Measurements from ENCODE around the gene PRKCD. TPM values are rescaled to one million over a fixed set of nuclear protein-coding genes. Genes with fewer than 3 reads are reported as not detected.

Gene PRKCD
- 30.9 and 31.5 TPM in 2 replicates for total RNA-seq (2022)
- percentile 56 among the genes with signal in this experiment for Bru-seq, nascent RNA
- BruChase-seq, experiment 1, labeled RNA remaining after a 2-hour chase, result percentile 64 among the genes with signal in this experiment
- percentile 71 among the genes with signal in this experiment for BruChase-seq, experiment 2, labeled RNA remaining after a 6-hour chase
- long read RNA-seq, transcript PRKCD-201 (19 exons, 2,680 nt), result major isoform, 11 of 35 reads
- long read RNA-seq, transcript PRKCD-202 (18 exons, 2,810 nt), result major isoform, 11 of 35 reads
- long read RNA-seq, partial matches to known transcripts, result 4 of 35 reads
- long read RNA-seq, other reads (novel, unspliced or antisense), result 9 of 35 reads

DNA sequence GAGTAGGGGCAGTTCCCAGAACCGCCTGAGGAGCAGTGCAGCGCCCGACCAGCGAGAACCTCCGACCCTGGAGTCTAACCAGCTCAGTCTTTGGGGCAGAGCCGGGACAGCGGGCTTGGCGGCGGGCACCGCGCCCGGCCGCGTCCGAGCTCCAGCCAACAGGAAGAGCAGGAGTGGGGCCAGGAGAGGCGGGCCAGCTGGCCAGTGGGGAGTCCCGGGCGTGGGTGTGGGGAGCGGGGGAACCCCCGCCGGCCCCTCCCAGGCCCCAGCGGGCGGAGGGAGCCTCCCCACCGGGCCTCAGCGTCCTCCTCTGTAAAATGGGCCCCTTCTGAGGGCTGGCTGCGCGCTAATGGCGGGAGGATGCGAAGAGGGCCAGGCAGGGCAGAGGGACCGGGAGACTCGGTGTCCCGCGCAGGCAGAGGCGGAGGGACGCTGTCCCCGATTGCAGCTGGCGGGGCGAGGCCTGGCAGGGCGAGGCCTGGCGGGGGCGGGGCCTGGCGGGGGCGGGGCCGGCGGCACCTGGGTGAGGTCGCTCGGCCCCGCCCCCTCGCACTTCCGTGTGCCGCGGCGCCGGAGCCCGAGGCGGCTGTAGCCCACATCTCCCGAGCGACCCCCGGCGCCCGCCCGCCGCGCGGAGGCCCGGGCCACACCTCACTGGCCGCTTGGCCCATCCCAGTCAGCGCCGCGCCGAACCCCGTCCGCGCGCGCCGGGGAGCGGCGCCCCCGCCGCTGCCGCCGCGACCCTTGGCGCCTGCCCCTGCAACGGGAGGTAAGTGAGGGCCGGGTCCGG is at the start of gene PRKCD:
Gene PRKCD, plus strand, starts transcription at position 550 of the 790 bp plus-strand sequence. CDS start 17,214 bp downstream, outside the sequence.
- Mint-ChIP-seq H3K27ac (ENCODE audit: unreplicated experiment) (peak within 1 kb of the TSS; percentile 90), H3K4me3 (ENCODE audit: unreplicated experiment) (peak within 1 kb of the TSS; percentile 91), H3K9me3 (ENCODE audit: unreplicated experiment) (no peaks in the 10 kb centered on the region), H3K4me1 (ENCODE audit: low read depth, unreplicated experiment) (peaks cover 34% of the 10 kb centered on the region), H3K36me3 (ENCODE audit: insufficient read depth, unreplicated experiment) (peaks cover 6% of the 10 kb centered on the region), H3K27me3 (ENCODE audit: insufficient read depth, unreplicated experiment) (no peaks in the 10 kb centered on the region)
- intact Hi-C loops (cut with micrococcal nuclease; ENCODE audit: unreplicated experiment), result loop anchor here (5.0 kb wide), 1 partner anchor 49 kb away; no protein-coding TSS in a partner anchor
- H3K9me3 ChIP-seq, result no peaks in the 10 kb centered on the region
- peak; percentile 83 to 85 for DNase-seq
- TF ChIP-seq, protein P1, sequence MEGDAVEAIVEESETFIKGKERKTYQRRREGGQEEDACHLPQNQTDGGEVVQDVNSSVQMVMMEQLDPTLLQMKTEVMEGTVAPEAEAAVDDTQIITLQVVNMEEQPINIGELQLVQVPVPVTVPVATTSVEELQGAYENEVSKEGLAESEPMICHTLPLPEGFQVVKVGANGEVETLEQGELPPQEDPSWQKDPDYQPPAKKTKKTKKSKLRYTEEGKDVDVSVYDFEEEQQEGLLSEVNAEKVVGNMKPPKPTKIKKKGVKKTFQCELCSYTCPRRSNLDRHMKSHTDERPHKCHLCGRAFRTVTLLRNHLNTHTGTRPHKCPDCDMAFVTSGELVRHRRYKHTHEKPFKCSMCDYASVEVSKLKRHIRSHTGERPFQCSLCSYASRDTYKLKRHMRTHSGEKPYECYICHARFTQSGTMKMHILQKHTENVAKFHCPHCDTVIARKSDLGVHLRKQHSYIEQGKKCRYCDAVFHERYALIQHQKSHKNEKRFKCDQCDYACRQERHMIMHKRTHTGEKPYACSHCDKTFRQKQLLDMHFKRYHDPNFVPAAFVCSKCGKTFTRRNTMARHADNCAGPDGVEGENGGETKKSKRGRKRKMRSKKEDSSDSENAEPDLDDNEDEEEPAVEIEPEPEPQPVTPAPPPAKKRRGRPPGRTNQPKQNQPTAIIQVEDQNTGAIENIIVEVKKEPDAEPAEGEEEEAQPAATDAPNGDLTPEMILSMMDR (IDR thresholded peaks at IDR 0.05; ENCODE audit: insufficient read depth in 1 of 2, low read depth in 1 of 2, low read length in 1 of 2, severe bottlenecking in 1 of 2, unreplicated experiment in 1 of 2), result peak; percentile 35 to 54
- peak within 1 kb of the TSS; percentile 84 for H3K4me3 ChIP-seq (ENCODE audit: low read depth, low read length)
- BruUV-seq (replicated peaks), result no TSS peak
- POLR2A ChIA-PET, result interaction anchor here (0.6 kb wide), 1 partner anchor 390 kb away, joined by 8 read pairs; the partner anchor contains the start of gene NEK4
- H3K27me3 ChIP-seq (replicated peaks; ENCODE audit: control insufficient read depth, insufficient read depth, low read length), result no peaks in the 10 kb centered on the region
- H3K4me1 ChIP-seq, result peaks cover 34% of the 10 kb centered on the region
- no peaks in the 10 kb centered on the region; the same call in 1 of the 2 replicates for H3K36me3 ChIP-seq (ENCODE audit: control insufficient read depth, insufficient read depth, low read length)
- CTCF ChIA-PET, result interaction anchor here (0.7 to 1.5 kb wide), 7 partner anchors 11 to 510 kb away, joined by 3 to 8 read pairs (median 3); no protein-coding TSS in a partner anchor

DNA sequence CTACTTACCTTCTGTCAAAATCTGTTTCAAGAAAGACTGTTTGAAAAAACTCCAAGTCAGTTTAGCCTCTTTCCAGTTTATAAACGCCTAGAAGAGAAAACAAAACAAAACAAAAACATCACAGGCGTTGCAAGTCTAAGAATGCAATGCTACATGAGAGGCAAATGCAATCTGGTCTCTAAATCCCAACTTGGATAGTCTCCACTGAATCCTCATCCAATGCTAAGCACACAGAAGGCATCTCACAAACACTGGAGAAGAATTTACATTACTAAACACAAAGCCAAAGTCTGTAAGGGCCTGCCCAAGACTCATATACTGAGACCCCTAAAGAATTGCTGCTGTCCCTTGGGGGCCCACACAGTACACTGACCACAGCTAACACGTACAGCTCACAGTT is 49.2 kb upstream of the PRKCD start:
- POLR2A ChIA-PET, result no interaction called here

More for the DNA sequence above, 49.2 kb upstream of the PRKCD start:
- no peak for DNase-seq
- no peak overlapping the region for H3K27ac Mint-ChIP-seq (ENCODE audit: unreplicated experiment)
- BruUV-seq (replicated peaks), result no TSS peak
- no peaks in the 10 kb centered on the region for H3K9me3 Mint-ChIP-seq (ENCODE audit: unreplicated experiment)
- Histone ChIP-seq H3K4me1 (no peaks in the 10 kb centered on the region), H3K9me3 (no peaks in the 10 kb centered on the region), H3K36me3 (ENCODE audit: control insufficient read depth, insufficient read depth, low read length) (no peaks in the 10 kb centered on the region), H3K27me3 (replicated peaks; ENCODE audit: control insufficient read depth, insufficient read depth, low read length) (no peaks in the 10 kb centered on the region), H3K4me3 (ENCODE audit: low read depth, low read length) (no peak overlapping the region)
- intact Hi-C loops (cut with micrococcal nuclease; ENCODE audit: unreplicated experiment), result loop anchor here (5.0 to 10.0 kb wide), 2 partner anchors 50 to 163 kb away; partner anchors contain the start of gene PRKCD
- H3K27me3 Mint-ChIP-seq (ENCODE audit: insufficient read depth, unreplicated experiment), result no peaks in the 10 kb centered on the region
- no peaks in the 10 kb centered on the region for H3K4me1 Mint-ChIP-seq (ENCODE audit: low read depth, unreplicated experiment)
- TF ChIP-seq, protein P1 (IDR thresholded peaks at IDR 0.05; ENCODE audit: insufficient read depth in 1 of 2, low read depth in 1 of 2, low read length in 1 of 2, severe bottlenecking in 1 of 2, unreplicated experiment in 1 of 2), result no peak
- H3K36me3 Mint-ChIP-seq (ENCODE audit: insufficient read depth, unreplicated experiment), result peaks cover 22% of the 10 kb centered on the region
- no peak overlapping the region for H3K4me3 Mint-ChIP-seq (ENCODE audit: unreplicated experiment)
- CTCF ChIA-PET, result no interaction called here

Data from Caco-2 (cell line).